ENCODE data around the gene KRTAP5-8. TPM values are rescaled to one million over a fixed set of nuclear protein-coding genes. Genes with fewer than 3 reads are reported as not detected.

The KRTAP5-8 gene
- polyA plus RNA-seq, 3 donors from 2014 or later = not detected

DNA sequence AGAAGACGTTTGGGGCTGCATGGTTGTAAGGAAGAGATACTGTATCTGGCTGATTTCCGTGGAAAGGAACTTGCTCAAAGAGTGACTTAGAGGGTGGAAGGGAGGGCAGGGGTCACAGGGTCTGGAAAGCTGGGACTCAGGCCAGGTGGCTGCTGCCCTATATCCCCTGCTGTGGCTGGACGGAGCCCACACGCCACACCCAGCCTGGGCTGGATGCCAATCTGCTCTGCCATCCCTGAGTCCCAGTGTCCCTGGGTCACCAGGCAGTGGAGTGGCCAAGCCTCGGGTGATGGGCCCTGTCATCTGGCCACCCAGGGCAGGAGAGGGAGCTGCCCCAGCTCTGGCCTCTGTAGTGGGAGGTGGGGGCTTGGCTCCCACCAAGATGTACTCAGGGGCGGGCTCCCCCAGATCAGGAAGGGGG is 37.2 kb upstream of the KRTAP5-8 start:
- no peaks in the 10 kb centered on the region for H3K9me3 Mint-ChIP-seq
- H3K4me1 Mint-ChIP-seq = no peaks in the 10 kb centered on the region
- H3K27me3 Mint-ChIP-seq (ENCODE audit: low read depth in 3 of 3) = peaks cover 0 to 2% (median 2%) of the 10 kb centered on the region in 3 donors
- H3K27ac Mint-ChIP-seq = peak overlapping the region in 1 of 6 donors; percentile 55
- DNase-seq = no peak
- H3K4me3 Mint-ChIP-seq = no peak overlapping the region
- peaks cover 36 to 56% (median 41%) of the 10 kb centered on the region in 3 donors for H3K36me3 Mint-ChIP-seq

DNA sequence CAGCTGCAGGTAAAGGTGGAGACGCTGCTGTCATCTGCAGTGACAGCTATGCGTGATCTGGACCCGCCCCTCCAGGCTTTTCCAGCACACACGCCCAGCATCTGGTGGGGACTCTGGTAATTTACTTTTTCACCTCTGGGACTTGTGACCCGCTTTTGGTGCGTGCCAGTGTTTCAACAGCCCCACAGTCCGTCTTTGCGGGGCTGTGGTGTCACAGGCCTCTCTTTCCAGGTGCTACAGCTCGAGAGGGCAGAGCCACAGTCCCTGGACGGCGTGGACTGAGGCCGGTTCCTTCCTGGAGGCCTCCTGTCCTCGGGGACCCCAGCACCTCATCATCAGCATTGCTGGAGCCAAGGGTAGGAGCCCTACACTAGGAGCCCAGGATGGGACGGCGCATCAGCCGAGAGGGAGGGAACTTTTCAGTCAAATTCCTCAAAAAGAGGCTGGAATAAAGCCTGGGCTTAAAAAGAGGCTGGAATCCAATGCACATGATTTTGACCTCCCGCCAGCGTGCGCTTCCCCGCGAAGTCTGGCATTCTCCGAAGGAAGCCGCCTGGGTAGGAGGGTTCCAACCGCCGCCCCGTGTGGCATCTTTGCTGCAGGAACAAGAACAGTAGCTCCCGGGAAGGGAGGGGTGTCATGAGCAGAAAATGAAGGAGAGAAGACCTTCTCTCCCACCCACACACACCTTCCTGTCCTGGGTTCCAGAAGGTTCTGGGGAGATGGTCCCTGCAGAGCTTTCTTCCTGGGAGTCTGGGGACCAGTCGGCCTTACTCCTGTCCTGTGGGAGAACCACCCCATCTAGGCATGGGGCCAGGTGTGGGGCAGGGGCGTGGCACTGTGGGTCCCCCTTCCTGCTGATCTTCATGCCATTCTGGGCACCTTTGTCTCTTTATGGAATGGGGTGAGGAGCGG is 36.5 kb upstream of the KRTAP5-8 start:
- Mint-ChIP-seq H3K4me3 (no peak overlapping the region), H3K27ac (no peak overlapping the region), H3K36me3 (peaks cover 41 to 63% (median 45%) of the 10 kb centered on the region in 3 donors), H3K4me1 (no peaks in the 10 kb centered on the region), H3K9me3 (no peaks in the 10 kb centered on the region), H3K27me3 (ENCODE audit: low read depth in 3 of 3) (peaks cover 0 to 2% (median 0%) of the 10 kb centered on the region in 3 donors)
- no peak for DNase-seq

DNA sequence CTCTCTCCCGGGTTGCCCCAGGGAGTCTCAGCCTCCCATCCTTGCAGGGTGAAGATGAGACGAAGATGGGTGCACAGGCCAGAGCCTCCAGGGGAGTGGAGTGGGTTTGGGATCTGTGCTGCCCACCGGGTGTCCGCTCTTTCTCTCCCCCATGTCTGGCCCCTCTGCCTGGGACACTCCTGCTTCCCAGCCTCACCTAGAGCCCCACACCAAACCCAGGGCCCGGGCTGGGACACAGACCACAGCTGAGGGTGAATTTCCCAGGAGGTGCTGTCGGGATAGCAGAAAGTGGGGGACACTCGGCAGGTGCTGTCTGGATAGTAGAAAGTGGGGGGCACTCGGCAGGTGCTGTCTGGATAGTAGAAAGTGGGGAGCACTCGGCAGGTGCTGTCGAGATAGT is 35.8 kb upstream of the KRTAP5-8 start:
- no peak overlapping the region for H3K4me3 Mint-ChIP-seq
- peaks cover 0 to 3% (median 0%) of the 10 kb centered on the region in 6 donors for H3K9me3 Mint-ChIP-seq
- H3K27ac Mint-ChIP-seq = no peak overlapping the region
- H3K27me3 Mint-ChIP-seq (ENCODE audit: low read depth in 3 of 3) = peaks cover 0 to 2% (median 0%) of the 10 kb centered on the region in 3 donors
- H3K4me1 Mint-ChIP-seq = no peaks in the 10 kb centered on the region
- peaks cover 41 to 64% (median 47%) of the 10 kb centered on the region in 3 donors for H3K36me3 Mint-ChIP-seq
- no peak for DNase-seq

DNA sequence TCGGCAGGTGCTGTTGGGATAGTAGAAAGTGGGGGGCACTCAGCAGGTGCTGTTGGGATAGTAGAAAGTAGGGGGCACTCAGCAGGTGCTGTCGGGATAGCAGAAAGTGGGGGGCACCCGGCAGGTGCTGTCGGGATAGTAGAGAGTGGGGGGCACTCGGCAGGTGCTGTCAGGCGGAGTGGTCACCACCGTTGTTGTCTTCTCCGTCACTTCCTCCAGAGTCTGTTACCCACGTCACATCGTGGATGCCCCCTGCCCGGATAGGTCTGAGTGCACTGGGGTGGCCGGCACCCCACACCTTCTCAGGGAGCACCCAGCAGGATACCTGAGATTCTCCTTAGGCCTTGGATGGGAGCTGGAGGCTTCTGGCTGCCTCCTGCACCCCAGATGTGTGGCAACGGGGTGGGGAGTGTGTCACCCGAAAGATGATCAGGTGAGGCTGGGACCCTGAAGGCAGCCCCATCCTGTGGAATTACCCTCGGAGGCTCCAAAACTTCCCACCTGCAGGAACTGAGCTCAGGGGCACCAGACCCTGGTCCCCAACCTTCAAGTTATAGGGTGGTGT is 34.9 kb upstream of the KRTAP5-8 start:
- H3K36me3 Mint-ChIP-seq = peaks cover 36 to 63% (median 49%) of the 10 kb centered on the region in 3 donors
- no peak overlapping the region for H3K4me3 Mint-ChIP-seq
- peaks cover 0 to 2% (median 0%) of the 10 kb centered on the region in 3 donors for H3K27me3 Mint-ChIP-seq (ENCODE audit: low read depth in 3 of 3)
- no peak for DNase-seq
- H3K9me3 Mint-ChIP-seq = peaks cover 0 to 4% (median 0%) of the 10 kb centered on the region in 6 donors
- no peaks in the 10 kb centered on the region for H3K4me1 Mint-ChIP-seq
- no peak overlapping the region for H3K27ac Mint-ChIP-seq

DNA sequence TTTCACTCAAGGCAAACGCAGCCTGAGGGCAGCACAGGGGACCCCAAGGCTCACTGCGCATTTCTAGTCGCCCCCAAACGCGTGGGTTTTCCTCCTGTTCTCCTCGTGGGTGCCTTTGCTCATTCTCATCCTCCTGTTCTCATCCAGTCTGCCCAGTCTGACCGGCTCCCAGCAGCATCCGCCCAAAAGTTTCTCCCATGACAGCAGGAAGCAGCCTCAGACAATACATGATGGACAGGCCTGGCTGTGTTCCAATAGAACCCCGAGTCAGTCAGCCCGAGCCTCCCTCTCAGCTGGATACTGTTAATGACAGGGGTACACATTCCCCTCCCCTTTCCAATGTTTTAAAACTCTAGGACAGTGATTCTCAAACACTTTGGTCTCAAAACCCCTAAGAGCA is 33.3 kb upstream of the KRTAP5-8 start:
- Mint-ChIP-seq H3K27me3 (ENCODE audit: low read depth in 3 of 3) (peaks cover 0 to 2% (median 0%) of the 10 kb centered on the region in 3 donors), H3K27ac (no peak overlapping the region), H3K4me1 (no peaks in the 10 kb centered on the region), H3K36me3 (peaks cover 39 to 50% (median 50%) of the 10 kb centered on the region in 3 donors), H3K4me3 (no peak overlapping the region), H3K9me3 (peaks cover 6 to 16% (median 9%) of the 10 kb centered on the region in 6 donors)
- no peak for DNase-seq

DNA sequence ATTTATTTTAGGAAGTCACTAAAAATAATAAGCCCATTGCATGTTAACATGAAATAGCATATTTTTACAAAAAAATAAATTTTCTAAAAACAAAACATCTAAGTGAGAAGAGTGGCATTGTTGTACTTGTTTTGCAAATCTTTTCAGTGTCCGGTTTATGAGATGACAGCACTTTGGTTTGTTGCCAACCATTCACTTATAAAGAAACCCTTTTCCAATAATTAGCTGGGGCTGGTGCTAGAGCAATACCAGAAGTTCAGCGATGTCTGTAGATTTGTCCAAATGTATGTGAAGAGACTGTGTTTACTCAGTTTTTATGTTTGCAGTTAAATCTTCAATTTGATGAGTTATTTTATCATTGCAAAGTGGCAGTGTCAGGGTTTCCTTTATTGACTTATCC is 32.8 kb upstream of the KRTAP5-8 start:
- Mint-ChIP-seq H3K9me3 (peaks cover 11 to 20% (median 14%) of the 10 kb centered on the region in 6 donors), H3K4me3 (no peak overlapping the region), H3K36me3 (peaks cover 42 to 53% (median 49%) of the 10 kb centered on the region in 3 donors), H3K27ac (no peak overlapping the region), H3K4me1 (no peaks in the 10 kb centered on the region), H3K27me3 (ENCODE audit: low read depth in 3 of 3) (peaks cover 0 to 4% (median 0%) of the 10 kb centered on the region in 3 donors)
- no peak for DNase-seq

DNA sequence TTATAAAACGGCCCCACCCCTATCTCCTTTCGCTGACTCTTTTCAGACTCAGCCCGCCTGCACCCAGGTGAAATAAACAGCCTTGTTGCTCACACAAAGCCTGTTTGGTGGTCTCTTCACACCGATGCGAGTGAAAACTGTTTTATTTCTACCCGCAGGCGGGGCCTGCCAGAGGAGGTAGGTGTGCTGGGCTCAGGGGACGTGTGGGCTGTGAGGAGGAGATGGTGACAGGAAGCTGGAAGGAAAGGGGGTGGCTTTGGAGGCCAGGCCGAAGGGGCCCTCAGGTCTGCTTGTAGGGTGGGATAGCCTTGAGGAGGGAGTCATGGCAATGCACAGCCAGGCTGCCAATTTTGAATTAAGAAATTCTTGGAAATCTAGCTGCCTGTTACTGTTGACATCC is 32.0 kb upstream of the KRTAP5-8 start:
- Mint-ChIP-seq H3K27me3 (ENCODE audit: low read depth in 3 of 3) (peaks cover 0 to 4% (median under 1%) of the 10 kb centered on the region in 3 donors), H3K9me3 (peaks cover 11 to 27% (median 18%) of the 10 kb centered on the region in 6 donors), H3K36me3 (peaks cover 34 to 46% (median 41%) of the 10 kb centered on the region in 3 donors), H3K4me3 (no peak overlapping the region), H3K4me1 (no peaks in the 10 kb centered on the region), H3K27ac (no peak overlapping the region)
- DNase-seq = no peak

DNA sequence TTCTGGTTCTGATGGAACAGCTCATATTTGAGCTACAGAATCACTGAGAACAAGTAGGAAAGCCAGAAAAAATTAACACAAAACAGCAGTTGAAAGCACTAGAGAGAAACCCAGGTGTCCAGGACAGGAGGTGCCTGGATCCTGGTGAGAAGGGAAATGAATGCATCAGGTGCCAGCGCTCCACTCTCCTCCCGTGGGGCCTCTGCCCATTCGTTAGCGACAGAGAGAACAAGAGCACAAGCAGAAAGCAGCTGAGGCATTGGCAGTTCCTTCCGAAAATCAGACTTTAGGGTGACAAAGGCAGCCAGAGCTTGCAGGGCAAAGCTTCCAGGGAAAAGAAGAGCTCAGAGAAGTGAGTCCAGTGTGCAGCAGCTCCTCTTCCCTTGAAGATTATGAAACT is 30.7 kb upstream of the KRTAP5-8 start:
- Mint-ChIP-seq H3K4me1 (no peaks in the 10 kb centered on the region), H3K27ac (no peak overlapping the region), H3K27me3 (ENCODE audit: low read depth in 3 of 3) (peaks cover 0 to 4% (median 4%) of the 10 kb centered on the region in 3 donors), H3K4me3 (no peak overlapping the region), H3K36me3 (peaks cover 34 to 46% (median 41%) of the 10 kb centered on the region in 3 donors), H3K9me3 (peaks cover 15 to 36% (median 22%) of the 10 kb centered on the region in 6 donors)
- no peak for DNase-seq

DNA sequence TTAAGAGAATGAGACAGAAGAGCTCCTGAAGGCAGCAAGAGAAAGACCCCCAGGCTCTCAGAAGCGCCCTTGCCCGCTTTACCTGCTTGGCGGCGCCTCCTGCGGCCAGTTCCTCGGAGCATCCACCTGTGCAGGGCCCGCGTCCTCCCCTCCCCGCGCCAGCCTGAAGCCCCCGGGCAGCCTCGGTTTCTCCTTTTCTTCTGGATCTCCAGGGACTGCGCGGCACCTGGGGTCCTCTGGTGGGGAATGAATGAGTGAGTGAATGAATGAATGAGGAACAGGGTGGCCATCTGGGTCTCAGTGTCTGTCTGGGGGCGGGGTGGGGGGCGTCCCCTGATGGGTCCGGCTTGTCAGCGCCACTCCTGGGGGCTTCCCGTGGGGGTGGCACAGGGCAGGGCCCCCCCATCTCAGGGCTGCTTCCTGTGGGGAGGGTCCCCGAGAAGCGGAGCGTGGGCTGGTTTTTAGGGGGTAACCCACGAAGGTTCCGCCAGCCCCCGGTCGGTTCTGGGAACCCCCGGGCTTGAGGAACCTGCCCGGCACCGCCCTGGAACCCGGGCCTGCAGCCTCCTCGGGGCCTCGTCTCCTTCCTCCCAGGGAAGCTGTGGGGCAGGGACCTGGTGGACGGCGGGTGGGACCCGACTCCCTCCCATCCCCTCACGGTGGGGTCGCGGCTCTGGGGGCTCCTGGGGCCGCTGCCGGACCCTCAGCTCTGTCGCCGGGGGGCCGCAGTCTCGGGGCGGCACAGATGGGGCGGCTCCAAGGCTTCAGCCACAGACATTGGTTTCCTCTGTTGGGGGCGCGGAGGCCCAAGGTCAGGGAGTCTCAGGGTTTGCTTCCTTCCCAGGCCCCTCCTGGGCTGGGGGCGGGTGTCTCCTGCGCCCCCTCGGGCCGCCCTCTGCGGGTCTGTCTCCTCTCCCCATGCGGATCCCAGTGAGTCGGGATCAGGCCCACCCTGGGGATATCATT is 19.0 kb upstream of the KRTAP5-8 start:
- no peaks in the 10 kb centered on the region for H3K36me3 Mint-ChIP-seq

DNA sequence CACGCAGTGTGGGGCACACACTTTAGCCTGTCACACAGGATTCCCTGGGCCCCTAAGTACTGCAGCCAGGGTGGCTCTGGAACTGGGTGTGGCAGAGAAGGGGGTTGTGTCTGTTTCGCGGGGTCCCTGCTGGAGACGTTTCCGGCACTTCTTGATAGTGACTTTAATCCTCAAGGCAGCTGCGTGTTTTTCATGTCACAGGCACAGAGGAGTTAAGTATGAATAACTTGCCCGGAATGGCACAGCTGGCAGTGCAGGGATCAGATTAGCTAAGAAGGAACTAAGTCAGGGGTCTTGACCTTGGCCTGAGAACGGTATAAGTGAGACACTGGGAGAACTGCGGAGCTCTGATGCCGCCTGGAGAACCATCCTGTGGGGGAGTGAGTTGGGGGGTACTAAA is 18.3 kb upstream of the KRTAP5-8 start:
- H3K27ac Mint-ChIP-seq = no peak overlapping the region
- H3K9me3 Mint-ChIP-seq = no peaks in the 10 kb centered on the region
- DNase-seq = no peak
- no peaks in the 10 kb centered on the region for H3K4me1 Mint-ChIP-seq
- no peaks in the 10 kb centered on the region for H3K27me3 Mint-ChIP-seq (ENCODE audit: low read depth in 3 of 3)
- H3K36me3 Mint-ChIP-seq = no peaks in the 10 kb centered on the region
- H3K4me3 Mint-ChIP-seq = no peak overlapping the region

More for the DNA sequence above, 19.0 kb upstream of the KRTAP5-8 start:
- Mint-ChIP-seq H3K4me3 (no peak overlapping the region), H3K9me3 (peaks cover 0 to 2% (median 1%) of the 10 kb centered on the region in 6 donors), H3K4me1 (no peaks in the 10 kb centered on the region), H3K27ac (no peak overlapping the region), H3K27me3 (ENCODE audit: low read depth in 3 of 3) (no peaks in the 10 kb centered on the region)
- DNase-seq = no peak

DNA sequence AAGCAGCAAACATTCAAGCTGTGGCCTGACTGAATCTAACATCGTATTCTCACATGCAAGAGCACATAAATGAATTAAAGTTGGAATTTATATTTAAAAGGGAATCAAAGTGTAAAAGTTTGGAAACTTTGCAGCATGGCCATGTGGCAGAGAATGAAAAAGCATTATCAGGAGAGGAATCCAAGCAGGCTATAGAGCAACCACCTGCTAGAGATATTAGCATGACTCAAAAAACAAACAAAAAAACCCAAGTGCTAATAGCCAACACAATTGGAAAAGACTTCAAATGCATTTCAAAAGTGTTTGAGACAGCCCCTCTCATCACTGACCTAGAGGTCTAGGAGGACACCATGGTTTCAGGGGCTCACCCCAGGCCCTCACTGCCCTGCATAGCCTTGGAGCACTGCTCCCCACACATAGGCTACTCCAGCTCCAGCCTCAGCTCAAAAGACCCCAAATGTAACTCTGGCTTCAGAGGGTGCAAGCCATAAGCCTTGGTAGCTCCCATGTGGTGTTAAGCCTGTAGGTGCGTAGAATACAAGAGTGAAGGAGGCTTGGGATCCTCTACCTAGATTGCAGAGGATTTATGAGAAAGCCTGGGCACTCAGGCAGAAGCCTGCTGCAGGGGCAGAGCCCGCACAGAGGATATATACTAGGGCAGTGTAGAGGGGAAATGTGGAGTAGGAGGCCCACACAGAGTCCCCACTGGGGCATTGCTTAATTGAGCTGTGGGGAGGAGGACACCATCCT is 12.5 kb upstream of the KRTAP5-8 start:
- H3K4me1 Mint-ChIP-seq = no peaks in the 10 kb centered on the region
- H3K27ac Mint-ChIP-seq = no peak overlapping the region
- no peaks in the 10 kb centered on the region for H3K36me3 Mint-ChIP-seq
- no peak overlapping the region for H3K4me3 Mint-ChIP-seq
- H3K27me3 Mint-ChIP-seq (ENCODE audit: low read depth in 3 of 3) = peaks cover 0 to 9% (median 4%) of the 10 kb centered on the region in 3 donors
- DNase-seq = no peak
- H3K9me3 Mint-ChIP-seq = peaks cover 0 to 2% (median 0%) of the 10 kb centered on the region in 6 donors

DNA sequence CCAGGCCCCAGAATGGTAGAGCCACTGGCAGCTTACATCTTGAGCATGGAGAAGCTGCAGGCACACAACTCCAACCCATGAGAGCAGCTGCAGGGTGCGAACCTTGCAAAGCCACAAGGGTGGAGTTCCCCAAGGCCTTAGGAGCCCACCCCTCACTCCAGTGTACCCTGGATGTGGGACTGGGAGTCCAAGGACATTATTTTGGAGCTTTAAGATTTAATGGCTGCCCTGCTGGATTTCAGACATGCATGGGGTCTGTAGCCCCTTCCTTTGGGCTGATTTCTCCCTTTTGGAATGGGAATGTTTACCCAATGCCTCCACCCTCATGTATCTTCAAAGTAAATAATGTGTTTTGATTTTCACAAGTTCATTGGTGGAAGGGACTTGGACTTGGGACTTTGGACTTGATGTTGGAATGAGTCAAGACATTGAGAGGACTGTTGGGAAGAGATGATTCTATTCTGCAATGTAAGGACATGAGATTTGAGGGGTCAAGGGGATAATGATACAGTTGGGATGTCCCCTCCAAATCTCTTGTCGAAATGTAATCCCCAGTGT is 11.8 kb upstream of the KRTAP5-8 start:
- Mint-ChIP-seq H3K27ac (no peak overlapping the region), H3K9me3 (peaks cover 0 to 2% (median 0%) of the 10 kb centered on the region in 6 donors), H3K4me1 (no peaks in the 10 kb centered on the region), H3K27me3 (ENCODE audit: low read depth in 3 of 3) (peaks cover 0 to 9% (median 4%) of the 10 kb centered on the region in 3 donors), H3K36me3 (no peaks in the 10 kb centered on the region), H3K4me3 (no peak overlapping the region)
- DNase-seq = no peak

All from immature natural killer cell (primary cell).